Measurements from ENCODE around the gene ZNRD2.

DNA sequence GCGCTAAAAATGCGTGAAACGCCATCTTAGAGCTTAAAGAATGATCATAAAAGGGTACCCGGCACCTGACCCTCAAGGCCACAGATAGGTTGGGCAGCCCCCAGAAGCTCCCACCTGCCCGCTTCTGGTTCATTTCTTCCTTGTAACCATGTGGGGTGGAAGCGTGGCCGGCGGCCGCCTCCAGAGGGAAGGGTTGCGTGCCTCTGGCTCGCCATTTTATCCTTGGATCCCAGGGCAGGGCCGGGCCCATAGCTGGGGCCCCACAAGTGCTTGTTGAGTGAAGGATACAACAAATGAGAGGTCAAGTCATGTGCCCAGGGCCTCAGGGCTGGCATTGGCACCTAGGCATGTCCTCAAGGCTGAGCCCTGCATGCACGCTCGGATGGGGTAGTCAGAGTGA is 51.2 kb downstream of the ZNRD2 start:
- TF ChIP-seq REST (IDR thresholded peaks at IDR 0.05; ENCODE audit: insufficient read depth in 1 of 2, low read depth in 2 of 2, low read length in 1 of 2) (no peak), CTCF (IDR thresholded peaks at IDR 0.05) (no peak), POLR2AphosphoS5 (IDR thresholded peaks at IDR 0.05; ENCODE audit: low read depth, low read length) (no peak)
